ENCODE data around the gene KAT7.

The KAT7 gene

GRCh38 chr17:49848739-49849138 is 60.3 kb downstream of the KAT7 start:
- Histone ChIP-seq H3K27ac (no peak overlapping the region), H3K27me3 (replicated peaks) (peaks cover 2% of the 10 kb centered on the region), H3K4me3 (ENCODE audit: low read depth, low read length) (no peak overlapping the region), H3K36me3 (replicated peaks) (no peaks in the 10 kb centered on the region)
- in situ Hi-C loops (cut with HindIII; ENCODE audit: low pct_ligation_motif_present, low sequenced_read_pairs) = no loop called here
- DNase-seq = no peak
- TF ChIP-seq, protein P1, sequence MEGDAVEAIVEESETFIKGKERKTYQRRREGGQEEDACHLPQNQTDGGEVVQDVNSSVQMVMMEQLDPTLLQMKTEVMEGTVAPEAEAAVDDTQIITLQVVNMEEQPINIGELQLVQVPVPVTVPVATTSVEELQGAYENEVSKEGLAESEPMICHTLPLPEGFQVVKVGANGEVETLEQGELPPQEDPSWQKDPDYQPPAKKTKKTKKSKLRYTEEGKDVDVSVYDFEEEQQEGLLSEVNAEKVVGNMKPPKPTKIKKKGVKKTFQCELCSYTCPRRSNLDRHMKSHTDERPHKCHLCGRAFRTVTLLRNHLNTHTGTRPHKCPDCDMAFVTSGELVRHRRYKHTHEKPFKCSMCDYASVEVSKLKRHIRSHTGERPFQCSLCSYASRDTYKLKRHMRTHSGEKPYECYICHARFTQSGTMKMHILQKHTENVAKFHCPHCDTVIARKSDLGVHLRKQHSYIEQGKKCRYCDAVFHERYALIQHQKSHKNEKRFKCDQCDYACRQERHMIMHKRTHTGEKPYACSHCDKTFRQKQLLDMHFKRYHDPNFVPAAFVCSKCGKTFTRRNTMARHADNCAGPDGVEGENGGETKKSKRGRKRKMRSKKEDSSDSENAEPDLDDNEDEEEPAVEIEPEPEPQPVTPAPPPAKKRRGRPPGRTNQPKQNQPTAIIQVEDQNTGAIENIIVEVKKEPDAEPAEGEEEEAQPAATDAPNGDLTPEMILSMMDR (IDR thresholded peaks at IDR 0.05; ENCODE audit: low read depth, low read length, missing control alignments) = no peak

DNA sequence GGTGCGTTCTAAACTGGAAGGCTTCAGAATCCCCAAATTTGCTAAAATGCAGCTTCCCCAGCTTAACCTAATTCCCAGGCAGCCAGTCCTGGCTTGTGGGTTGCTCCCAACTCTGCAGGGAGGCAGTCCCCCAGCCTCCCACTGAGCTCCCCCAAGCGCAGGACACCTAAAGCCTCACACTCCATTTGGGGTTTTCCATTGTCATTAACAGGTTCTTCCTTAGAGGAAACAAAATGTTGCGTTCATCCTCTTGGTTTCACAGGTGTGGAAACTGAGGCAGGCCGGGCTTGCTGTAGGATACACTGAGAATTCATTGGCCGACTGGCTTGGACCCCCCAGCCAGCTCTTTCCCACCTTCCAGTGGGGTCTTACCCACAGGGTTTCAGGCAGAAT is 61.7 kb downstream of the KAT7 start:
- in situ Hi-C loops (cut with HindIII; ENCODE audit: low pct_ligation_motif_present, low sequenced_read_pairs) = no loop called here
- H3K27me3 ChIP-seq (replicated peaks) = peaks cover 2% of the 10 kb centered on the region
- no peak overlapping the region for H3K27ac ChIP-seq
- H3K36me3 ChIP-seq (replicated peaks) = no peaks in the 10 kb centered on the region
- DNase-seq = no peak
- no peak overlapping the region for H3K4me3 ChIP-seq (ENCODE audit: low read depth, low read length)
- TF ChIP-seq, protein P1 (IDR thresholded peaks at IDR 0.05; ENCODE audit: low read depth, low read length, missing control alignments) = no peak

DNA sequence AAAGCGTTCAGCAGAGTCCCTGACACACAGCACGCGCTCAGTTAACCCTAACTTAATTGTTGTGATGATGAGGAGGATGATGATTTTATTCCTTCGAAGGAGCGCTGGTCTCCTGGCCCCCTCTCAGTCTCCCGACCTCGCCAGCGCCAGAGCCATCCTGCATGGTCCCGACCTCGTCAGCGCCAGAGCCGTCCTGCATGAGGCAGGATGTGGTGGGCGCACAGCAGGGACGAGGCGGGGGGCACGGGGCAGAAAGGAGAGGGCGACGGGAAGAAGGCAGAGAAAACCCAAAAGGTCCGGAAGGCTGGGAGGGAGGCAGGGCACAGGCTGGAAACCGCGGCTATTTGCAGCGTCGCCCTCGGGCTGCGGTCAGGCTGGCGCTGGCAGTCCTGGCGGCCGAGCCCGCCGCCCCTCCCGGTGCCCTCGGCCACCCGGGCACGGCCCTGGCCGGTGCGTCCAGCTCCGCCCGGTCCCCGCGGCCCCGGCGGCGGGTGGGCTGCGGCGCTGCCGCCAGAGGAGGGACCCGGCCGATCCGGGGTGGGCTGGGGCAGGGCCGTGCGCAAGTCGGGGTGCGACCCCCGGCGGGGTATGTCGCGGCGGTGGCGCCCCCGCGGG is 62.4 kb downstream of the KAT7 start:
- Histone ChIP-seq H3K27me3 (replicated peaks) (peaks cover 2% of the 10 kb centered on the region), H3K27ac (no peak overlapping the region), H3K36me3 (replicated peaks) (no peaks in the 10 kb centered on the region), H3K4me3 (ENCODE audit: low read depth, low read length) (peak overlapping the region; percentile 52)
- in situ Hi-C loops (cut with HindIII; ENCODE audit: low pct_ligation_motif_present, low sequenced_read_pairs) = no loop called here
- no peak for DNase-seq
- TF ChIP-seq, protein P1 (IDR thresholded peaks at IDR 0.05; ENCODE audit: low read depth, low read length, missing control alignments) = no peak

GRCh38 chr17:49851387-49852291 is 63.2 kb downstream of the KAT7 start:
- H3K36me3 ChIP-seq (replicated peaks) = no peaks in the 10 kb centered on the region
- peaks cover 2% of the 10 kb centered on the region for H3K27me3 ChIP-seq (replicated peaks)
- TF ChIP-seq, protein P1 (IDR thresholded peaks at IDR 0.05; ENCODE audit: low read depth, low read length, missing control alignments) = peak; percentile 82
- peak; percentile 45 for DNase-seq
- in situ Hi-C loops (cut with HindIII; ENCODE audit: low pct_ligation_motif_present, low sequenced_read_pairs) = no loop called here
- H3K4me3 ChIP-seq (ENCODE audit: low read depth, low read length) = peak overlapping the region; percentile 52
- H3K27ac ChIP-seq = no peak overlapping the region

DNA sequence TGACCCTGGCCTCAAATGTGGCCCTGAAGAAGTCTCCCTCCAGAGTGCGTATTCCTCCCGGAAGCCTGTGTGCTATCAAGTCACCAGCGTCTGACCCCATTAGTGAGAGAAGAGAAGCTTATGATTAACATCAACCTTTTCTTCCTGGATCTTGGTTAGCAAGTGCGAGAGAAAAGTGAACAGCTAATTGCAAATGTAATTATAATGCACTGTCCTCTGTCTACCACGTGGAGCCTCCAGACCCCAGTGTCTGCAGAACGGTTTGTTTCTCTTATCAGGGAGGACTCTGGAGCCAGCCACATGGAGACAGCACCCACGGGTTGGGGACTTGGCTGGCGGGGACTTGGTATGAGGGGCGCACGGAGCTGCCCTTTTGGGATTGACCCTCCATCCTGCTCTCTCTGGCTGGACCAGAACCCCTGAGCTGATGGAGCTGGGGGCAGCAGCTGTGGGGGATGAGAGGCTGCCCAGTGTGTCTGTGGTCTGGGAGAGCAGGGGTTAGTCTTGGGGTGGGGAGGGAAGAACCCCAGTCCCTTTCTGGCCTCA is 65.1 kb downstream of the KAT7 start:
- Histone ChIP-seq H3K27me3 (replicated peaks) (peaks cover 4% of the 10 kb centered on the region), H3K4me3 (ENCODE audit: low read depth, low read length) (no peak overlapping the region), H3K36me3 (replicated peaks) (no peaks in the 10 kb centered on the region), H3K27ac (no peak overlapping the region)
- TF ChIP-seq, protein P1 (IDR thresholded peaks at IDR 0.05; ENCODE audit: low read depth, low read length, missing control alignments) = no peak
- in situ Hi-C loops (cut with HindIII; ENCODE audit: low pct_ligation_motif_present, low sequenced_read_pairs) = no loop called here
- no peak for DNase-seq

All from brain microvascular endothelial cell (primary cell).